Stimulated activated CD8-positive, alpha-beta memory T cell treated with anti-CD3 and anti-CD28 coated beads, Interleukin-2, amount 100 ng/mL, for 48 hours (primary cell): ENCODE results near the gene HOXA1.

Experiments
- DNase-seq, 2 donors: peaks; one replicate each; pipeline ENCODE4 v3.0.0-alpha.2; 2020; ENCODE audit warnings: low read depth in 2 of 2

HOXA1 gene

DNA sequence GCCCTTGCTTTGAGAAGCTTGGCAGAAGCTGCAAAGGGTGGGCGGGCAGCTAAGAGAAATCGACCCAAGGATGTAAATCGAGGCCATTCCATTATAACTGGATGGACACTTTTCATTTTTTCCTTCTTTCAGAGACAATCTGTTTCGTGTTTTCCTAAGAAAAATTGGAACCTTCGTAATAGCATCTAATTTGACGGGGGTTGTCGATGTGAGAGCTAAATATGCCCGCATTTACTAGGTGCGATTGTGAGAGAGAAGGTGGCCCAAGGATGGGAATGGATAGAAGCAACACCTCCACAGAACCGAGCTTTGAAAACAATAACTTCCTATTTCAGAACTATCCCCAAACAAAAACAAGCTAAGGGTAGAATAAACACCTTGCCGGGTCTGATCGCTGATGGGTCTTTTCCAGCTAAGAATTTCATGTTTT lies 35.6 kb upstream of the HOXA1 start:
- DNase-seq, result no peak

DNA sequence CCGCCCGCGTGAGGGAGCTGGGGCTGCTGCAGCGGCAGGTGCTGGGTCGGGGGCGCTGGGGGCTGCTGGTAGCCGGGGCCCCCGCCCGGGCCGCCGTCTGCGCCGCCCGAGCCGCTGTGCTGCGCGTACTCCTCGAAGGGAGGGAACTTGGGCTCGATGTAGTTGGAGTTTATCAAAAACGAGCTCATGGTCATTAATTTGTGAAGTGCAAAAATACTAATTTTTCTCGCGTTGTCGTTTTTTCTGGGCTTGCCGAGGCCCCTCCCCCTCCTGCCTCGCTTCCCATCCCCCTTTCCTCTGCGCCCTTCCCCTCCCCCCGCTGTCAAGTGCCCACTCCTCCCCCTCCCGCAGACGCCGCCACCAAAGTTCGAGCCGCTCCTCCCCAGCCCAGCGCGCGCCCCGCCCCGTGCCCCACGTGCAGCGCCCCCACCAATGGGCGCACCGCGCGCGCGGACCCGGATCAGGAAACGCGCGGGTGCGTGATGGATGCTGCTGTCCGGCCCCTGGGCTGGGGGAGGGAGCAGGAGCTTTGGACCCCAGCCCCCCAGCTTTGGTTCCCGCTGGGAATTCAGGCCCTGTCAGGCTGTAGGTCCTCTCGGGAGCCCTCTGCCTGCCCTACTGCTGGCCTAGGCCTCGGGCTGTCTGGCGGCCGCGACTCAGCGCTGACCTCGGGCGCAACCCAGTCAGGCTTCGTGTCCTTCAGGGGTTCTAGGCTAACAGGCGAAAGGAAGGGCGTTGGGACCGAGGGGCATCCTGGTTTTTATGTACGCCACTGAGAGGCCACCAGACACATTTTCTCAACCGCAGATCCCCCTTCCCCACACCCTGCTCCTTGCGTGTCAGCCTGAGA lies 35.0 kb upstream of the HOXA1 start, which contains the start of gene HOXA4:
Gene HOXA4 (minus strand): TSS at position 218 of the 850 bp plus-strand sequence. CDS start 24 bp downstream, at position 194.
- peak; percentile 36 to 60 for DNase-seq

DNA sequence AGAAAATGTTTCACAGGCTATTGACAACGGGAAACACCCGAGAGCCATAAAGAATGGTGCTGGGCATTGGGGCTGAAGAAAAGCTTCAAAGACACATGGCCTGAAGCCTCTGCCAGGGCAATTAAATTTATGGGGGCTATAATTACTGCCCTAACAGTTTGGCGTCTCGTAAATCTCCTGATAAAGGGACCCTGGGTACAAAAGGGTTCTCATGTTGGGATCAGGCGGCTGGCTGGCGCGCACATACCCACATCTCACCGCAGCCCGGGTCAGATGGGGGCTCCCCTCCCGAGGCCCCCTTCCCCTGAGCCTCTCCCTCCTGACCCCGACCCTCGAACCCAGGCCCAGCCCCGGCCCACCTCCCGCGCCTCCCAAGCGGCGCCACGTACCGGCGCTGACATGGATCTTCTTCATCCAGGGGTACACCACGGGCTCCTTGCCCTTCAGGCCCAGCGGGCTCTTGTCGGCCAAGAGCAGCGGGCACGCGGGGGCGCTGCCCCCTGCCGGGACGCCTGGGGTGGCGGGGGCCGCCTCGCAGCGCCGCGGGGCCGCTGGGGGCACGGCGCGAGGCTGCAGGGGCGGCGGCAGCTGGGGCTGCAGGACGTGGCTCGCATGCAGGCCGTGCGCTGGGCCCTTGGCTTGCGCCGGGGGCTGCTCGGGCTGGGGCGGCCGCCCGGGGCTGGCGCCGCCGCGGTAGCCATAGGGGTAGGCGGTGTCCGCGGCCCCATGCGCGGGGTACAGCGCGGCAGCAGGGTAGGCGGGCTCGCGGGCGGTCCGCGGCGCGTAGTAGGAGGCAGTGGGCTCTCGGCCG lies 34.1 kb upstream of the HOXA1 start:
- no peak for DNase-seq

DNA sequence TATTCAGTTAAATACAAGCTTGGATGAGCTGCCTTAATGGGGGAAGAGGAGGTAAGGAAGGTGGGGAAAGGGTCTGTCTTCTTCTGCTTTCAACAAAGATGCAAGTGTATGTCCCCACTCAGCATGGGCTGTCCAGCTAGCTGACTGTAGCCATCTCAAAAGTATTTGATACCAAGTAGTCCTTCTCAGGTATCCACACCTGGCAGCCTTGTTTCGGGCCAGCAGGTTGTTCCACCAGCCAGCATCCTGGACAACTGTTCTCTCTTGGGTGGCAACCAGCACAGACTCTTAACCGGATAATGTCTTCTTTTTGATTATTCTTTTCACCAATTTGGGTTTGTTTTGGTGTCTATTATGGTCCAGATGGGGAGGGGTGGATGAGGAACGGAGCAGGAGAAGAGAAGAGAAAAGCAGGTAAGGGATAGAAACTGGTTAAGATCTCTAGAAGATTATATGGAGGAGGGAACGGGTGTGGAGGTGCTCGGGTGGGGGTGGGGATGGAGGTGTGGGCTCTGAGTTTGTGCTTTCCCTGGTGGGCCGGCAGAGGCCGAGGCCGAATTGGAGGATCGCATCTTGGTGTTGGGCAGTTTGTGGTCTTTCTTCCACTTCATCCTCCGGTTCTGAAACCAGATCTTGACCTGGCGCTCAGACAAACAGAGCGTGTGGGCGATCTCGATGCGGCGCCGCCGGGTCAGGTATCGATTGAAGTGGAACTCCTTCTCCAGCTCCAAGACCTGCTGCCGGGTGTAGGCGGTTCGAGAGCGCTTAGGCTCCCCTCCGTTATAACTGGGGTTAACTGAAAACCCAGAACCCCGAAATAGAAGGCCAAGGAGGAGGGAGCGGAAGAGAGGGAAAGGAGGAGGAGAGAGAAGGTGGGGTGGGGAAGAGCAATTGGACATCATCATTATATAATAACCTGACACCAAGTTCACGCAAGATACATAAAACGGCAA lies 33.3 kb upstream of the HOXA1 start:
- DNase-seq, result no peak

DNA sequence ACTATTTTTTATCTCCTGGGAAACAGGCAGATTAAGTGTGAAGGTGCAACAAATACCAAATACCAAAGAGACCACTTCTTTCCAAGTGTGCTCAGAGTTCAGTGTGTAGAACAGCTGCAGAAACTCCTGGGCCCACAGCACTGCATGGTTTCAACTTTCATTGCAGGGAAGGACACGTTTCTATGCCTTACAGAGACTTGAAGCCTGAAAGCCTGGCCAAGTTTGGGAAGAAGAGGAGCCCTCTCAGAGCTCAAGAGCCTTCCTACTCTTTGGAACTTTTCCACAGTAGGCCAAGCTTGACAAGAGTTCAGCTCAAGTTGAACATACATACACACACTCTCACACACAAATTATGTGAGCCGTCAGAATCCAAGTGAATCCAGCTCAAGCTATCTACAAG lies 32.2 kb upstream of the HOXA1 start:
- DNase-seq, result no peak

DNA sequence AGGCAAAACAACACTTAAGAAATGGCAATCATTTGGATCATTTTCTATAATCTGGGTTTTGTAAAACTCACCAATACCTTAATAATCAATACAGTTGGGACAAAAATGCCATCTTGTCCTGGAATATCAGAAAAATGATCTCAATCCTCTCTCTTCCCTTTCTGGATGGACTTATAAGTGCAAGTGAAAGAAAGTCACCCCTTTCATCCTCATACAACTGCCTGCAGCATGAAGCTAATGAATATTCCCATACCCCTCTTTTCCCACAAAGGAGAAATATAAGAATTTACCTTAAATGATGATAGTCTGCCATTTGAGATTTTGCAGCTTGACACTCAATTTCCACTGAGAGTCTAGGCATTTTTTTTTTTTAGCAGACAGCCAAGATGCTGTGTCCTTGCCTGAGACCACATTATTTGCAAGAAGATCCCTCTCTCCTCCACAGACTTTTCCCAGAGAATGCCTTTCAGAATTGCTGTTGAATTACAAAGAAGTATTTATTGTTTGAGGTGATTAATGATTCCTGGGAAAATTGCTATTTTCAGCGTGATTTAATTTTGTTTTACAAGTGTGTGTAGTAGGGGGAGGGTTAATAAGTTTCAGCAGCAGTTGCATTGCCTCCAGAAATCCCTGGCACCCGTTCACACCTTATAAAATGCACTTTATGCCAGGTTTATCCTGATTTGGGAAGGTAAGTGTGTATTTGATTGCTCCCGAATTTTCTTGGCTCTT lies 31.0 kb upstream of the HOXA1 start:
- DNase-seq, result no peak

DNA sequence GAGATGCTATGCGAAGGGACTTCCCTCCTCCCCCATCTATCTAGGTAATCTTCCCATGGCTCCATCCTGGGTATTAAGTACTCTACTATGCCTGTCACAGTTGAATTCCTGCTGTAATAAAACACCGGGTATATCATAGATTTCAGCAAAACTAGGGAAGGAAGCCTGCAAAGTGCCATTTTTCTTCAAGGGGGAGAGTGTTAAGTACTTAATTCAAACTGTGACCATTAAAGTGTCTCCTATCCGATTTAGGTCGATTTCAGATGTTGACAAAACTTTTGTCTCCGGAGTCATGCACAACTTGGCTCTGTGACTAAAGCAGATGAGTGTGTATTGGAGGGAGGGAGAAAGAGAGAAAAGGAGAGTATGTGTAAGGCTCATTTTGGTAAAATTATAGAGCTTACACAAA lies 30.2 kb upstream of the HOXA1 start:
- DNase-seq, result no peak

DNA sequence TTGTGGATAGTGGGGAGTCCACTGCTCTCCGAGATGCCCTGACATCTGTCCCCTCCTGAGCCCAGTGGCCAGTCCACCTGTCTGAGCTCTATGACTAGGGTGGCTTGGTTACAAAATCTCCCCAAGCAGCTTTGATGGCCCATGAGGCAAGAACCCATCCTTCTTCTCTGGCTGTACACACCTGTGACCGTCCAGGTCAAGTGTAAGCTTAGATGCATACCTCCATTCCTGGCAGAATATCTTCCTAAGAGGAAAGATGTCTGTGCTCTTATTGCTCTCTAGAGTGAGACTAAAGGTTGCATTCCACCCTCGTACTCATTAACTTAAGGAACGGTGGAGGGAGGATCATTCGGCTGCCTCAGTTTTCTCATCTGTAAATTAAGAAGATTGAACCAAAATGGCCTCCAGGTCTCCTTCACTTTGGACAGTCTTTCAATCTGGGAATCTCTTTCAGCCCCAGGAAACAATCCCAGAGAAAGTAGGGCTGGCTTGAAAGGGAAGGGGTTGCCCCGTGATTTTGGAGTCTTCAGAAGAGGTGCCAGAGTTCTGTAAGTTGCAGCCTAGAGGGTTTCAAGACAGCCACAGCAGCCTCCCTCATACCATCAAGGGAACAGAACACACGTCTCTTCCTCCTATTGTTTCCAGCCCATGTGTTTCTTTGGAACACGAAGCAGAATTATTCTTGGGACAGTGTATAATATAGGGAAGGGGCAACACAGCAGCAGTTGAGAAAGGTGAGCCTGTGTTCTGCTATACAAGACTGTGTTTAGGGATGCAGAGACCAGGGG lies 29.3 kb upstream of the HOXA1 start:
- DNase-seq, result no peak

DNA sequence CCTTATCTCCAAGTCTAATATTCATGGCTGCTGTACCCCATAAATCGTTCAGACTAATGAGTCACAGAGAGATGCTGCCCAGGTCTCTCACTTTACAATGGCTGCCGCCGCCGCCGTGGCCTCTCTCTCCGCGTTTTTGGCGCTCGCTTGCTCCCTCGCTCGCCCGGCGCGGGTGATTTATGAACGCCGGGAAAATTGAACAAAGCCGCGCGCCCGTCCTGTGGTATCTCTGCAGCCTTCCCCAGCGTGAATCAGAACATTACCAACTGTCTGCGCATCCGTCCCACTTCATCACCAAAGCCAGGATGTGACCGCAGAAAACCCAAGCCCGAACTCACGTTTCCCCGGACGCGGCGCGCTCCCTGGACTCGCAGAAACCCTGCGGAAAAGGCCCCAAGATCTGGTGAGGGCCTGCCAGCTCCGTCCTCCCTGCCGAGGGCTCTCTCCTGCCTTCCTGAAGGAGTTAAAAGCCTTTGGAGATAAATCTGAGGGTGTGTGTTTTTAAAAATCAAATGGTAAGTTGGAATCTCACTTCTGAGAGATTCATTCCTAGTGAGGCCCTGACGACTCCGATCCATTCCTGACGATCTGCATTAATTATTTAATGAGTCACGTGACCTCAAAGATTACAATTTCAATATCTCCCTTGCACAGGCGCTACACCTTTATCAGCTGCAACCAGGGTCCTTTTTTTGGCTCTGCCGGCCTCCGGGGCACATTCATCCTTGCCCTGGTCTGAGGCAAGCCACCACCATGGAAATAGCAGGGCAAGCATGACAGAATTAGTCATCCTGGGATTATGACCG lies 28.5 kb upstream of the HOXA1 start:
- DNase-seq, result no peak

DNA sequence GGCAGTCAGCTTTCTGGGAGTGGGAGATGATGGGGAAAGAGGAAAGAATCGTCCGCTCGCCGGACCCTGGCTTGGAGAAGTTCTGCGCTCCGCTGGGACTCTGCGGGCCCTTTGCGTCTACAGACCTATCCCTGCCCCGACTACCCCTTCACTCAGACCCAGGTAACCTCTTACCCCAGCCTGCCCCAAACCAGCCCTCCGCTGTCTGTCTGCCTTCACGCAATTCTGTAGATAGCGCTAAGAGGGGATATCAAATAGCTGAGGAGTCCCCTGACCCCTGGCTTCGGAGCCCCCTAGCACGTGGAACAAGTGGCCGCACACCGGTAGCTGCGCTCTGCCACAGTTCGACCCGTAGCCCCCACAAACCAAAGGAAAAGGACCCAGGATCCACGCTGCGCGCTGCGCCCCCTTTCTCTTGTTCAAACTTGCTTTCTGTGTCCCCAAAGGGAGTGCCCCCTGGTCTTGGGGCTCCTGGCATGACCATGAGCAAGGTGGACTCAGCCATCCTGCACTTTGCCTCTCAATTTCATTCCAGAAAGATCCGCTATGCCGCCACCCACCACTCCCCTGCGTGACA lies 27.8 kb upstream of the HOXA1 start:
- no peak for DNase-seq

DNA sequence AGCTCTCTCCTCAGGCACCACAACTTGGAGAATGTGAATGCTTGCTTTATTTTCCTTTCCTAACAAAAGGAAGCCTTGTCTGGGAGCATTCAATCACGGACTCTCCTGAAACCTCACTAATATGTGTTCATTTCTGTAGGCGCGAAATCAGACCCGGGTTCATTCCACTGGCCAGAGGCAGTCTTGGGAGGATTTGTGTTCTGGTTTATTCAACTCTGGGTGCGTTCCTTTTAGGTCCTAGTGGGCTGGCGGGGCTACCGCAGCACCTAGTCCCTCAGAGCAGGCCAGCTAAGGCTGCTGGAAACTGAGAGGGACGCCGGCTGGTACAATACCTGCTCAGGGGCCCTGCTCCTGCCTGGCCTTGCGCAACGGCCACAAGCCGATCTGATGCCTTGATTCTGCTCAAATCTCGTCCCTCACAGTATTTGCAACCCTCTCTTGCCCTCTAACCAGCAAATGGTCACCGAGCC lies 27.2 kb upstream of the HOXA1 start:
- no peak for DNase-seq

DNA sequence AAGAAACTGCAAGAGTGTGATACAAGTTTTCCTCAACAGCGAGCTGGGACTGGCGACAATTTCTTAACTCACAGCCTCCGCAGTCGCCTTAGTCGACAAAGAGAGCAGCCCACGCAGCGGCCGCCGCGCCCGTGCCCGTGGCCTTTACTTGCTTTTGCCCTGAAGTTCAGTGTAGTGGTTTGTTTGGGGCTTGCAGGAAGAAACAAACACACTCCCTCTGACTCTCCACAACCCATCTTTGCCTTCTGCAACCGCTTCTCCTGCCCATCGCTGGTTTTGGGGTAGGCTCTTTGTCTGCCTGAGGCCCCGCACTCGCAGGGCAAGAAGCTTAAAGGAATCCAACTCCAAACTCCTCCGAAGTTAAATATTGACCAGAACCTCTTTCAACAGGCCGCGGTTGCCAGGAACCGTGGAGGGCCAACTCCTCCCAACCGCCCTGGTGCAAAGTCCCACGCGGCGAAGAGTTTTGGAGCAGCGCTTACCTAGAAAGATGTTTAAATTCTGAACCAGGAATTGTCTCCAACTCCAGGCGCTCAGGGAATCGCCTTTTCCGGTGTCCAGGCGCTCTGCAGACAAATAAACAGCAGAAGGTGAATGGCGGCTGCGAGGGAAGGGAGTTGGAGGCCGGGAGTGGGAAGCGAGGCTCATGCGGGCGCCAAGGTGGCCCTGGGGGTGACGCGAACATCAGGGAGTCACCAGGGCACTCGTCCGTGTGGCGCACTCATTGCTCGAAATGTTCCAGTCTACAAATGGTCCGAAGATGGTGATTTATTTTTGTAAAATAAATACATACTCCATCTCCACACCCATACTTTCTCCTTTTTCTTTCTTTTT lies 26.5 kb upstream of the HOXA1 start:
- no peak for DNase-seq

DNA sequence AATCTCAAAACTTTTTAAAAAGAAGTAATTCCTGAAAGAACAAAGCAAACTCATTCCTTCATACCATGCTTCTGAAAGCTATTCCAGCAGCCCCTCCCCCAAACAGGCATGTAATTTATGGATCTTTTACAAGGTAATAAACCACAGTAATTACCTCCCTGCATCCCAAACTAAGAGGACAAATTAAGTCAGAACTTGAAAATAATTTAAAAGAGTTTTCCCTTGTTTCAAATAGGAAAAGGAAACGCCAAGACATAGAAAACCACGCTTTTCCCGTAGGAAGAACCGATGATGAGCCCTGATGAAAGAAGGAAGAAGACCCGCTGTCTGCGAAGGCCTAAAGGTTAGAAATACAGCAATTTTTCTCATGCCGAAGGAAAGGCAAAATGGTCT lies 25.9 kb upstream of the HOXA1 start:
- DNase-seq, result no peak

DNA sequence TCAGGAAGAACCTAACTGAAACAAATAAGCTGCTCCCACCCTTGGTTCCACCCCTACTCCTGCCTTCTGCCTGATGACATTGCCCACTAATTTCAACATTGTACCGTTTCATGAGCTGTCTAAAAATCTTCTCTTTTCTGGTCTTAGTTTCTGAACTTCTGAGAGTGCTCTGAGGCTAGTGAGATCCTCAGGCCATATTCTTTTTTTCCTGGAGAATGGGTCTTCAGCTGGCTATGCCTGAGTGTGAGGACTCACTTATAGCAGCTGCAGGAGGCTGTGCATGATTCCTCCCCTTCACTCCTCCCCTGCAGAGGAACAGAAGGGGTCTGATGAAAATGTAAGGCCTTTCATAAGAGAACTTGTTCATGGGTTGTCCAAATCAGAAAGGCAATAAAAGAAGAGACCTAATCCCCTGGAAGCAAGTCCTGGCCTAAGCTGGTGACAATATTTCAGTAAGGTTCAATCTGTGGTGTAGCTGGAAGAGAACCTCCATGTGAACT lies 23.7 kb upstream of the HOXA1 start:
- no peak for DNase-seq

DNA sequence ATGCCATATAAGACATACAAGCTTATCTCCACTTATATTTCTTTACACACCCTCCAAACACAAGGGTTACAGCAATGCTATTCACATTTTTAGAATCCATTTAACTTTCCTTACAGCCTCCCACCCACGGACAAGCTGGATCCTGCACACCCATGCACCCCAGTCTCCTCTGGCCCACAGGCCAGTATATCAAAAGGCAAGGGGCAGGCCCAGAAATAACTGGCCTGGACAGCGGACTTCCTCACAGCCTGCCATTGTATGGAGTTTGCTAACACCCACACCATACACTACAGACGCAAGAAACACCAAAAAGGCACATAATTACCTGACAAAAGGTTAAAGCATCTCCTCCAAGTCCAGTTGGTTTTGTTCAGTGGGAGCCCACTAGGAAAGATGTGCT lies 22.8 kb upstream of the HOXA1 start:
- no peak for DNase-seq

DNA sequence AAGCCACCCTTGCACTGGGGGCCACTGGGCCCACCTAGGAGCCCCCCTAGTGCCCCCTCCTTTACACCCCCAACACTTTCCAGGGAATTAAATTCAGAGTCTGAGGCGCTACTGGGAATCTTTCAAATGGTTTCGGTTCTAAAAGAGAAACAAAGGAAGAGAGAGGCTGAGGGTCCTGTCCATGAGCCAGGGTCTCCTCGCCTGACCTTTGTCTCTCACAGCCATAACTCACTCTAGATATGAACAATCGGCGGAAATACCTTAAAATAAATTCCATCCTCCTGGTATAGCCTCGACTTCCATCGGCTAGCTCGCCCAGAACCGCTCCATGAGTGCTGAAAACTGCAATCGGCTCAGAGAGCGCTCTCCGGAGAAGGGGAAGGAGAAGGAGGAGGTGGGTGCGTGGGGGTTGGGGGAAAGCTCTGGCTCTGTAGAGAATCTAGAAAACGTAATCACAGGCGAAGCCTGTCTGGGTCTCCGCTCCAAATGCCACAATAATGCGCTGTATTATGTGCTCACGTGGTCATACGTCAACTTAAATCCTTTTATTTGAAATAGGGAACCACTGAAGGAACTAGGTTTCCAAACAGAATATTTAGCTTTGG lies 22.2 kb upstream of the HOXA1 start:
- no peak for DNase-seq
